ENCODE measurements around the gene CHL1.

GRCh38 chr3:420584-420983 is 224.0 kb downstream of the CHL1 start:
- TF ChIP-seq CTCF (IDR thresholded peaks at IDR 0.05) (no peak), POLR2AphosphoS5 (IDR thresholded peaks at IDR 0.05) (no peak), POLR2A (IDR thresholded peaks at IDR 0.05) (no peak)

Data from transverse colon (tissue), 4 donors.